ENCODE data around the gene AKT1.

- TF ChIP-seq, protein P1, sequence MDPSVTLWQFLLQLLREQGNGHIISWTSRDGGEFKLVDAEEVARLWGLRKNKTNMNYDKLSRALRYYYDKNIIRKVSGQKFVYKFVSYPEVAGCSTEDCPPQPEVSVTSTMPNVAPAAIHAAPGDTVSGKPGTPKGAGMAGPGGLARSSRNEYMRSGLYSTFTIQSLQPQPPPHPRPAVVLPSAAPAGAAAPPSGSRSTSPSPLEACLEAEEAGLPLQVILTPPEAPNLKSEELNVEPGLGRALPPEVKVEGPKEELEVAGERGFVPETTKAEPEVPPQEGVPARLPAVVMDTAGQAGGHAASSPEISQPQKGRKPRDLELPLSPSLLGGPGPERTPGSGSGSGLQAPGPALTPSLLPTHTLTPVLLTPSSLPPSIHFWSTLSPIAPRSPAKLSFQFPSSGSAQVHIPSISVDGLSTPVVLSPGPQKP (IDR thresholded peaks at IDR 0.05; ENCODE audit: borderline replicate concordance, low read depth, low read length): no peak
- TF ChIP-seq CTCF (conservative IDR thresholded peaks at IDR 0.05; ENCODE audit: low read depth, low read length) (no peak), USF2 (IDR thresholded peaks at IDR 0.05; ENCODE audit: low read depth, low read length) (no peak), SMC3 (IDR thresholded peaks at IDR 0.05; ENCODE audit: low read depth, low read length) (no peak), MXI1 (IDR thresholded peaks at IDR 0.05; ENCODE audit: borderline replicate concordance, low read depth, low read length) (no peak), POLR2A (IDR thresholded peaks at IDR 0.05; ENCODE audit: low read depth, low read length) (no peak), NFE2L2 (IDR thresholded peaks at IDR 0.05; ENCODE audit: low read depth, low read length) (no peak), CHD1 (IDR thresholded peaks at IDR 0.05; ENCODE audit: low read depth, low read length) (no peak), MAFK (IDR thresholded peaks at IDR 0.05; ENCODE audit: low read depth, low read length) (no peak), CEBPB (IDR thresholded peaks at IDR 0.05; ENCODE audit: low read depth, low read length) (no peak), RFX5 (IDR thresholded peaks at IDR 0.05; ENCODE audit: low read depth, low read length) (no peak), RAD21 (IDR thresholded peaks at IDR 0.05; ENCODE audit: low read length) (no peak)
Measured at GRCh38 chr14:104747876-104748275, 47.7 kb downstream of the AKT1 start.
